WI38 (cell line): ENCODE results near the gene PPARA.

Experiments
- H3K4me3 ChIP-seq: 2 replicates; pipeline ENCODE4 v1.5.1; 2011; ENCODE audit warnings: low read depth, mild to moderate bottlenecking, control low read depth, low read length
- CTCF ChIP-seq: IDR thresholded peaks from 2 replicates; pipeline ENCODE4 v1.5.1; 2012; ENCODE audit warnings: low read depth, mild to moderate bottlenecking, control low read depth, low read length

The PPARA gene

GRCh38 chr22:46278656-46279645 lies 128.6 kb downstream of the PPARA start:
- no peak for TF ChIP-seq CTCF
- no peak overlapping the region for H3K4me3 ChIP-seq

DNA sequence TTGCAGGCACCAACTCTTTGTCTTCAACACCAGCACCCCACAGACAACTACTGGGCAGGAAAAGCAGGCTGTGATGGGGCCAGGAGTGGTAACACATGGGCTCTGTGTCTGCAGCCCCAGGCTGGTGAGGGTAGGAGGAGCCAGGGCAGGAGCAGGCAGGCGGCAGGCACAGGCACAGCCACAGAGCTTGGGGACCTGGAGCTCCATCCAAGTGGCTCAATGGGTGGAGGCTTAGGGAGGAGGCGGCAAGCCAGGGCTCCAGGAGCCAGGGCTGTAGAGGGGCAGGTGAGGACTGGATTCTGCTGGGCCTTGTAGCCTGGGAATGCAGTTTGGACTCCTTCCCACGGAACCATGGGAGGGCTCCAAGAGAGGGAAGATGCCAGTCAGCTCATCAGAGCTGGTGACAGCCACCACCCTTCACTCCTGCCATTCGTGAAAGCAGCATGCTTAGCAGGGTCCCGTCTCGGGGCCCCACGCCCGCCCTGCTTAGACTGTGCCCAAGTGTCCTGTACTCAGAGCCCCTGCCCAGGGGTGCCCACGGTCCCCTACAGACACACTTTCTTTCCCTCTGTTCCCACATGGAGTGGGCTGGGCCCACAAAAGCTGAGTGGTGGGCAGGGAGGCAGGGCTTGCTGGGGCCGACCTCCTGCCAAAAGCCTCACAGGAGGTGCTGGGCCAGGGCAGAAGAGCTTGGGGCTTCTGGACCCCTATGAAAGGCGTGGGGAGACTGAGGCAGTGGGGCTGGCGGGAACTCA lies 129.9 kb downstream of the PPARA start:
- no peak overlapping the region for H3K4me3 ChIP-seq
- TF ChIP-seq CTCF: no peak

- no peak overlapping the region for H3K4me3 ChIP-seq
- no peak for TF ChIP-seq CTCF
Observed at GRCh38 chr22:46280999-46281623, 130.8 kb downstream of the PPARA start.

GRCh38 chr22:46281866-46282678 lies 131.7 kb downstream of the PPARA start:
- TF ChIP-seq CTCF: no peak
- no peak overlapping the region for H3K4me3 ChIP-seq

GRCh38 chr22:46286006-46286405 lies 135.7 kb downstream of the PPARA start:
- no peak for TF ChIP-seq CTCF
- no peak overlapping the region for H3K4me3 ChIP-seq

DNA sequence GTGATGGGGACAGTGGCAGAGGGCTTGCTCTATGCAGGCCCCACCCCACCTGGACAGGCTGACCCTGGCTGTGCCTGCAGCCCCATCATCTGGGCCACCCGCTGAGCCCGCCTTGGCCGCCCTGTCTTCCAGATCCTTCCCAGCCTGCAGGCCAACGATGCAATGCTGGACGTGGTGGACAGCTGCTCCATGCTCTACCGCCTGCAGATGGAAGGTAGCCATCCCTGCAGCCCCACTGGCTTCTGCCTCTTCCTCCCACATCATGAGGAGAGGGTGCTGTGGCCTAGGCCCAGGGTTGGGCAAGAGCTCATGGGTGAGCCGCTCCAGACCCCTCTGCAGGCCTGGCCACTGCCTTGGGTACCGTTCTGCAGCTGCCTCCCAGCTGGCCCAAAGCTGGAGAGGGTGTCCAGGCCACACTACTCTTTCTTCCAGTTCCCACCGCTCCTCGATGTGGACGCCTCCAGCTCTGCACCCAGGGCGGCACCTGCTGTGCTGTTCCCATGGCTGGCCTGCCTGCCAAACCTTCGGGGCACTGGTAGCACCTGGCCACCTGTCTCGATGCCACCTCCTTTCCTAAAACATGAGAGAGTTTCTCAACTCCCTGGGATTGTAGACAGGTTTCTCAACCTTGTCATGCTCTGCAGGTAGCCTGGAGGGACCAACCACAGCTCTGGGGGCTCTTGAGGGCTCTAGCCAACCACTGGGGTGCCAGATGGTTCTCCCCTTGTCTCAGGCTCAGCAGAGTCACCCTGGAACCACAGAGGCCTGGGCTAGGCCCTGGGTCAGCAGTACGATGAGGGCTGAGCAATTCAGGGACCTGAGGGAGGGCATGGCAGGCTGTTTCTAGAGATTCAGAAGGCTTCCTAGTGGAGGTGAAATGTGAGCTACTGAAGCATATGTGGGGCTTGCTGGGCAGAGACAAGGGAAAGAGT lies 136.9 kb downstream of the PPARA start:
- H3K4me3 ChIP-seq: no peak overlapping the region

More for the DNA sequence above, 136.9 kb downstream of the PPARA start:
- no peak for TF ChIP-seq CTCF
